Measurements from ENCODE around the gene HIVEP2. TPM values are rescaled to one million over a fixed set of nuclear protein-coding genes. Genes with fewer than 3 reads are reported as not detected.
"Not testable (repeated sequence)": the region's sequence is repeated elsewhere in the genome, so short reads cannot be mapped to it uniquely, and the experiment has no call there.

Gene HIVEP2, protein sequence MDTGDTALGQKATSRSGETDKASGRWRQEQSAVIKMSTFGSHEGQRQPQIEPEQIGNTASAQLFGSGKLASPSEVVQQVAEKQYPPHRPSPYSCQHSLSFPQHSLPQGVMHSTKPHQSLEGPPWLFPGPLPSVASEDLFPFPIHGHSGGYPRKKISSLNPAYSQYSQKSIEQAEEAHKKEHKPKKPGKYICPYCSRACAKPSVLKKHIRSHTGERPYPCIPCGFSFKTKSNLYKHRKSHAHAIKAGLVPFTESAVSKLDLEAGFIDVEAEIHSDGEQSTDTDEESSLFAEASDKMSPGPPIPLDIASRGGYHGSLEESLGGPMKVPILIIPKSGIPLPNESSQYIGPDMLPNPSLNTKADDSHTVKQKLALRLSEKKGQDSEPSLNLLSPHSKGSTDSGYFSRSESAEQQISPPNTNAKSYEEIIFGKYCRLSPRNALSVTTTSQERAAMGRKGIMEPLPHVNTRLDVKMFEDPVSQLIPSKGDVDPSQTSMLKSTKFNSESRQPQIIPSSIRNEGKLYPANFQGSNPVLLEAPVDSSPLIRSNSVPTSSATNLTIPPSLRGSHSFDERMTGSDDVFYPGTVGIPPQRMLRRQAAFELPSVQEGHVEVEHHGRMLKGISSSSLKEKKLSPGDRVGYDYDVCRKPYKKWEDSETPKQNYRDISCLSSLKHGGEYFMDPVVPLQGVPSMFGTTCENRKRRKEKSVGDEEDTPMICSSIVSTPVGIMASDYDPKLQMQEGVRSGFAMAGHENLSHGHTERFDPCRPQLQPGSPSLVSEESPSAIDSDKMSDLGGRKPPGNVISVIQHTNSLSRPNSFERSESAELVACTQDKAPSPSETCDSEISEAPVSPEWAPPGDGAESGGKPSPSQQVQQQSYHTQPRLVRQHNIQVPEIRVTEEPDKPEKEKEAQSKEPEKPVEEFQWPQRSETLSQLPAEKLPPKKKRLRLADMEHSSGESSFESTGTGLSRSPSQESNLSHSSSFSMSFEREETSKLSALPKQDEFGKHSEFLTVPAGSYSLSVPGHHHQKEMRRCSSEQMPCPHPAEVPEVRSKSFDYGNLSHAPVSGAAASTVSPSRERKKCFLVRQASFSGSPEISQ (N-terminal part only)
- total RNA-seq, result 33.9 and 38.4 TPM in 2 replicates

DNA sequence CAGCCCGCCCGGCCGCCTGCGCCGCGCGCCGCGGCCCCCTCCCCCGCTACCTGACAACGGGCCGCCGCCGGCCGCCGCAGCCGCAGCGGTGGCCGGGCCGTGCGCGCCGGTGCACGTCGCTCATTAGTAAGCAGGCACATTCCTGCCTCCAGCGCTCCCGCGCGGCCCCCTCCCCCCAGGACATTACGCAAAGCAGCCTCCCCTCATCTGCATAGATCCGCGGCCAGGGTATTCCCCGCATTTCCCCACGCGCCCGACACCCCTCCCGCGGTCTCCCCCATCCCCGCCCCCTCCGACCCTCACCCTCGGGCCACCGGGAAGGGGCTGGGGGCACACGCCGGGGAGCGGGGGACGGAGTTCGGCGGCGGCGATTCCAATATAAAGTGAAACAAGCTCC, at the start of gene HIVEP2:
TSS of gene HIVEP2 (minus strand) at position 128 of the 397 bp plus-strand sequence. CDS start 170,438 bp downstream, outside the sequence.
- H3K27ac Mint-ChIP-seq, result peak within 1 kb of the TSS; percentile 100
- H3K27me3 Mint-ChIP-seq (ENCODE audit: insufficient read depth), result peaks cover 6% of the 10 kb centered on the region
- peaks cover 54% of the 10 kb centered on the region for H3K4me1 Mint-ChIP-seq (ENCODE audit: low read depth)
- H3K4me3 Mint-ChIP-seq, result peak within 1 kb of the TSS; percentile 96
- peak; percentile 74 for DNase-seq (ENCODE audit: low spot score)
- H3K9me3 Mint-ChIP-seq, result no peaks in the 10 kb centered on the region
- intact Hi-C loops (cut with micrococcal nuclease), result loop anchor here (5.0 to 10.0 kb wide), 6 partner anchors 192 to 1150 kb away; partner anchors contain the start of genes FUCA2 and SF3B5
- H3K36me3 Mint-ChIP-seq (ENCODE audit: low read depth), result peaks cover 4% of the 10 kb centered on the region

DNA sequence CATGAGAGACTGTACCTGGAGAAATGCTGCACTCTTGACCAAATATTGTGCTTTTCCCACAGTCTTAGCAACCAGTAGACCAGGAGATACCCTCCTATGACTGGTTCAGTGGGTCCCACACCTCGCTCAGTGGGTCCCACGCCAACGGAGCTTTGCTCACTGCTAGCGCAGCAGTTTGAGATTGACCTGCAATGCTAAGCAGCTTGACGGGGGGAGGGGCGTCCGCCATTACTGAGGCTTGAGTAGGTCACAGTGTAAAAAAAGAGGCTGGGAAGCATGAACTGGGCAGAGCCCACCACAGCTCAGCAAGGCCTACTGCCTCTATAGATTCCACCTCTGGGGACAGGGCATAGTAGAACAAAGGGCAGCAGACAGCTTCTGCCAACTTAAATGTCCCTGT, 49.0 kb upstream of the HIVEP2 start:
- H3K4me3 Mint-ChIP-seq, result no peak overlapping the region
- peaks cover 9% of the 10 kb centered on the region for H3K27me3 Mint-ChIP-seq (ENCODE audit: insufficient read depth)
- peaks cover 24% of the 10 kb centered on the region for H3K9me3 Mint-ChIP-seq
- no peaks in the 10 kb centered on the region for H3K36me3 Mint-ChIP-seq (ENCODE audit: low read depth)
- DNase-seq (ENCODE audit: low spot score), result no peak
- H3K27ac Mint-ChIP-seq, result no peak overlapping the region
- peaks cover 6% of the 10 kb centered on the region for H3K4me1 Mint-ChIP-seq (ENCODE audit: low read depth)
- intact Hi-C loops (cut with micrococcal nuclease), result no loop called here

DNA sequence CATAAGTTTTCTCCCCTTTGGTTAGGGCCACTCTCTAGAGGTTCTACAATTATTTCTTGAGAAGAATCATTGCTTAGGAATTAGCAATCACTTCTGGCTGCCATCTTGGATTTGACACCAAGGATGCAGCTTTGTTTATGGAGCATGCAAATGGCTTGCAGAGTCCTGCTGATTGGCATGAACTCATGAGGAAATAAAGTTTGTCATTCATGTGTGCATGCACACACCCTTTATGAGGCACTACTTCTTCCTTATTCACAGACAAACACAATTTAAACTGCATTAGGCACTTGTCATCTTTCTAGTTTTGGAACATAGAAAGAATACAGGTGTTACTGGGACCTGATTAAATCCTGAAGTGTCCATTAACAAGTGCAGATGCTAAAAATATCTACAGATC, 42.5 kb upstream of the HIVEP2 start:
- no peak for DNase-seq (ENCODE audit: low spot score)
- H3K4me3 Mint-ChIP-seq, result no peak overlapping the region
- H3K36me3 Mint-ChIP-seq (ENCODE audit: low read depth), result no peaks in the 10 kb centered on the region
- no peak overlapping the region for H3K27ac Mint-ChIP-seq
- peaks cover 16% of the 10 kb centered on the region for H3K9me3 Mint-ChIP-seq
- intact Hi-C loops (cut with micrococcal nuclease), result no loop called here
- H3K27me3 Mint-ChIP-seq (ENCODE audit: insufficient read depth), result no peaks in the 10 kb centered on the region
- no peaks in the 10 kb centered on the region for H3K4me1 Mint-ChIP-seq (ENCODE audit: low read depth)

DNA sequence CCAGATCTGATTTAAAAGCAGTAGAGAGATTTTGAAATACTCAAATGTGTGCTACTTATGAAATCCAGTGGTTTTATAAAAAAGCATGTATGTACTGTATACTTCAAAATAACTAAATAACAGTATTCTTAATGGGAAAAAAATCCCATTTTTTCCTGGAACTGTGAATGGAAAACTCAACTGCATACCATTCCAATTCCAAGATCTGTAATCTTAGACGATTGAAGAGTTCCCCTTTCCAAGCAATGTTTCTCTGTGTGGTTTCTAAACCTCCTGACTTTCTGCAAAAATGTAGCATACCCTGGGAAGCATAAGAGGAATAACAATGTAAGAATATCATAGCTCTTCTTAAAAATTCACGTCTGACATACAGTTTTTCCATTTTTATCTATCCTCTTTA, 40.3 kb upstream of the HIVEP2 start:
- no peaks in the 10 kb centered on the region for H3K4me1 Mint-ChIP-seq (ENCODE audit: low read depth)
- peaks cover 3% of the 10 kb centered on the region for H3K27me3 Mint-ChIP-seq (ENCODE audit: insufficient read depth)
- no peak for DNase-seq (ENCODE audit: low spot score)
- H3K4me3 Mint-ChIP-seq, result no peak overlapping the region
- intact Hi-C loops (cut with micrococcal nuclease), result no loop called here
- H3K9me3 Mint-ChIP-seq, result peaks cover 24% of the 10 kb centered on the region
- no peak overlapping the region for H3K27ac Mint-ChIP-seq
- H3K36me3 Mint-ChIP-seq (ENCODE audit: low read depth), result no peaks in the 10 kb centered on the region

DNA sequence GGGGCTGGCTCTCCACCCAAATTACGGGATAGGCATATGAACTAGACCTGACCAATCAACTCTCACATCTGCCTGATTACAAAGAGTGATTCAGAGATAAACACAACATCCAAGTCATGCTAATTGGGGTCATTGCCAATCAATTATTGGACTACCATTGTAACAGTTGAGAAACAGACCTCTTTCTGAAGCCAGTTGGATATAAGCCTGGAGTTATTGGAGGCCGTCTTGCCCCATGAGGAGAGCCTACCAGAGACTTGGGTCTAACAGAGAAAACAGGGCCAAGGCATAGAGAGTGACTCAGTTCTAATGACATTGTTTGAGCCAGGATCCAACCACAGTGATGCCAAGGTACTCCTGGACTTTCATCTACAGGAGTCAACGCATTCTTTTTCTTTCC, 39.4 kb upstream of the HIVEP2 start:
- H3K27me3 Mint-ChIP-seq (ENCODE audit: insufficient read depth), result peaks cover 3% of the 10 kb centered on the region
- H3K4me3 Mint-ChIP-seq, result no peak overlapping the region
- no peaks in the 10 kb centered on the region for H3K4me1 Mint-ChIP-seq (ENCODE audit: low read depth)
- H3K36me3 Mint-ChIP-seq (ENCODE audit: low read depth), result no peaks in the 10 kb centered on the region
- DNase-seq (ENCODE audit: low spot score), result no peak
- H3K9me3 Mint-ChIP-seq, result peaks cover 25% of the 10 kb centered on the region
- H3K27ac Mint-ChIP-seq, result no peak overlapping the region
- intact Hi-C loops (cut with micrococcal nuclease), result no loop called here

DNA sequence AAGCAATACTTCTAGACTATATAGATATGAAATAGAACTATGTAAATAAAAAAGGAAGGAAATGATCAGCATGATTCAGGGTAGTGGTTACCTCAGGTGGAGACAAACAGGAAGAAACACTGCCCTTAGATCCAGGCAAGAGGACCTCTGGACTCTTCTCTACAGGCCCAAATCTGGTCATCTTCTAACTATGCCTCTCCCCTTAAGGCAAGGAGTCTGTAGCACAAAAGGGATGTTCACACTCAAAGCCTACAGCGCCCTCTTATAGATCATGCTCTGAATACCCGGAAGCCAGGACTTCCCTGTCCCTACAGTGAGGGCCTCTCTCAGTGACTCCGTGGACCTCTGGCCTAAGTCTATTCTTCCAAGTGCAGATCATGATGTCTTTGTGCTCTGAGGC, 30.4 kb upstream of the HIVEP2 start:
- Mint-ChIP-seq H3K27me3 (ENCODE audit: insufficient read depth) (peaks cover 4% of the 10 kb centered on the region), H3K4me1 (ENCODE audit: low read depth) (no peaks in the 10 kb centered on the region), H3K36me3 (ENCODE audit: low read depth) (no peaks in the 10 kb centered on the region), H3K27ac (no peak overlapping the region), H3K4me3 (no peak overlapping the region), H3K9me3 (peaks cover 22% of the 10 kb centered on the region)
- intact Hi-C loops (cut with micrococcal nuclease), result no loop called here
- no peak for DNase-seq (ENCODE audit: low spot score)

DNA sequence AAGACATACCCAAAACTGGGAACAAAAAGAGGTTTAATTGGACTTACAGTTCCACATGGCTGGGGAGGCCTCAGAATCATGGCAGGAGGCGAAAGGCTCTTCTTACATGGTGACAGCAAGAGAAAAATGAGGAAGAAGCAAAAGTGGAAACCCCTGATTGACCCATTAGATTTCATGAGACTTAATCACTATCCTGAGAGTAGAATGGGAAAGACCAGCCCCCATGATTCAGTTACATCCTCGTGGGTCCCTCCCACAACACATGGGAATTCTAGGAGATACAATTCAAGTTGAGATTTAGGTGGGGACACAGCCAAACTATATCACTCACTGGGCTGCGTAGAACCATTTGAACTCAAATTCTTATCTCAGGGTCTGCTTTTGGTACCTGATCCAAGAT, 26.0 kb upstream of the HIVEP2 start:
- H3K4me3 Mint-ChIP-seq; H3K4me1 Mint-ChIP-seq (ENCODE audit: low read depth); DNase-seq (ENCODE audit: low spot score); H3K36me3 Mint-ChIP-seq (ENCODE audit: low read depth); H3K27ac Mint-ChIP-seq; H3K27me3 Mint-ChIP-seq (ENCODE audit: insufficient read depth); intact Hi-C loops (cut with micrococcal nuclease): not testable (repeated sequence)
- H3K9me3 Mint-ChIP-seq, result peaks cover 11% of the 10 kb centered on the region

DNA sequence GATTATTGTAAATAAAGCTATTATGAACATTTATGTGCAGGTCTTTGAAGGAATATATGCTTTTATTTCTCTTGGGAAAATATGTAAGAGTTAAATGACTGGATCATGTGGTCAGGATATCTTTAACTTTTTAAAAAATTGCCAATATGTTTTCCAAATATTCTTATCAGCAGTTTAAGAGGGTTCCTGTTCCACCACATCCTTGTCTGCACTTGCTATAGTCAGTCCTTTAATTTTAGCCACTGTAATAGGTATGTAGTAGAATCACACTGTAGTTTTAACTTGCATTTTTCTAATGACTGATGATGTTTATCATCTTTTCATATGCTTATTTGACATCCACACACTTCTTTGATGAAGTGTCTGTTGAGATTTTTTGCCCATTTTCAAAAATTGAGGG, 23.6 kb upstream of the HIVEP2 start:
- Mint-ChIP-seq H3K27ac (no peak overlapping the region), H3K4me3 (no peak overlapping the region), H3K27me3 (ENCODE audit: insufficient read depth) (no peaks in the 10 kb centered on the region), H3K9me3 (peaks cover 11% of the 10 kb centered on the region), H3K36me3 (ENCODE audit: low read depth) (peaks cover 5% of the 10 kb centered on the region), H3K4me1 (ENCODE audit: low read depth) (peaks cover 6% of the 10 kb centered on the region)
- DNase-seq (ENCODE audit: low spot score), result no peak
- intact Hi-C loops (cut with micrococcal nuclease), result loop anchor here (5.0 kb wide), 1 partner anchor 59 kb away; no protein-coding TSS in a partner anchor

DNA sequence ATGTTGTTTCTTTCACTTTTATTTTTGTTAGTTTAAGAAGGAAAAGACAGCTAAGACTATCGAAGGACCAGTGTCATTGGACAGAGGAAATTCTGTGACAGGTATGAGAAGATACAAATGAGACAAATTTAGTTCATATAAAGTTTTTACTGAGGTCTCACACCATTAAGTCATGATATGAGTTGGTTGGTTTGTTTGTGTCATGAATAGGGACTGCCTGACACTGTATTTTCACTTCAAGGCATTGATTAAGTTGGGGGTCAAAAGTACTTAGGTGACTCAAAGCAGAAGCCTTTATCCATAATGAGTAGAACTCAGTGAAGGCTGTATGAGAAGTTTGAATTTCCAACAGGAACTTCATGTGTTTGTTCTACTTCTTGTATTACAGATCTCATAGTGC, 21.3 kb upstream of the HIVEP2 start:
- Mint-ChIP-seq H3K27ac (no peak overlapping the region), H3K9me3 (peaks cover 9% of the 10 kb centered on the region), H3K27me3 (ENCODE audit: insufficient read depth) (no peaks in the 10 kb centered on the region), H3K36me3 (ENCODE audit: low read depth) (peaks cover 5% of the 10 kb centered on the region), H3K4me3 (no peak overlapping the region), H3K4me1 (ENCODE audit: low read depth) (peaks cover 6% of the 10 kb centered on the region)
- DNase-seq (ENCODE audit: low spot score), result no peak
- intact Hi-C loops (cut with micrococcal nuclease), result loop anchor here (5.0 kb wide), 1 partner anchor 61 kb away; no protein-coding TSS in a partner anchor

DNA sequence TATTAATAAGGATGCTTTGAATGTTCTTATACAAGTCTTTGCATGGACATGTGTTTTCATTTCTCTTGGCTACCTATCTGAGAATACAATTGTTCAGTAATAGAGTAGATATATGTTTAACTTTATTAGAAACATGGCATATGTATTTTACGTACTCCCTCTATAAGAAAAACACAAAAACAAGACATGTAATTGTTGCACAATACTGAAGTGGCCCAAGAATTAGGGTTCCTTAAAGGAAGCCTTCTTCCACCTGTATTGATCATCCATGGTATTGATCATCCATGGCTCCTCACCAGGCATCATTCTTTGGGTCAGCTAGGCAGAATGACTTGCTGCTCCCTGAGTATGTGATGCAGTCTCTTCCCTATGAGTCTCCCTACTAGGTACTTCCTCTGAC, 20.2 kb upstream of the HIVEP2 start:
- peaks cover 12% of the 10 kb centered on the region for H3K36me3 Mint-ChIP-seq (ENCODE audit: low read depth)

DNA sequence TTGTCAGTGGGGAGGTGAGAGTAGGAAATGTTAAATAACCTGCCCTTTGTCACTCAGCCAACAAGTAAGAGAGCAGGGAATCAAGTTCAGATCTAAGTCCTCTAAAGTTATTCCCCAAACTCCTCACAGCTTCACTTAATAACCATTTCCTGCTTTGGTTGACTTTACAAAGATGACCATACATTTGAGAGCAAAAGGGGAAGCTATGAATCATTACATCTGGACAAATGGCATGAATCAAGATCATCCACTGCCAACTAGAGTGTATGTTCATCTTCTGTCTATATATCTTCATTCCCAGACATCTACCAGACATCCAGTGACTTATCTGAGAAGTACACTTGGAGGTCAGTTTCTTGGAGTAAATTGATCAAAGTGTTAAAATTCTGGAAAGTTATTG, 15.1 kb upstream of the HIVEP2 start:
- H3K36me3 Mint-ChIP-seq (ENCODE audit: low read depth), result peaks cover 10% of the 10 kb centered on the region
- no peak for DNase-seq (ENCODE audit: low spot score)
- H3K27me3 Mint-ChIP-seq (ENCODE audit: insufficient read depth), result no peaks in the 10 kb centered on the region
- H3K9me3 Mint-ChIP-seq, result peaks cover 5% of the 10 kb centered on the region
- no peak overlapping the region for H3K27ac Mint-ChIP-seq
- no peak overlapping the region for H3K4me3 Mint-ChIP-seq
- no peaks in the 10 kb centered on the region for H3K4me1 Mint-ChIP-seq (ENCODE audit: low read depth)
- intact Hi-C loops (cut with micrococcal nuclease), result no loop called here

More for the DNA sequence above, 20.2 kb upstream of the HIVEP2 start:
- no peaks in the 10 kb centered on the region for H3K27me3 Mint-ChIP-seq (ENCODE audit: insufficient read depth)
- intact Hi-C loops (cut with micrococcal nuclease), result loop anchor here (5.0 kb wide), 1 partner anchor 62 kb away; no protein-coding TSS in a partner anchor
- peaks cover 9% of the 10 kb centered on the region for H3K9me3 Mint-ChIP-seq
- peaks cover 6% of the 10 kb centered on the region for H3K4me1 Mint-ChIP-seq (ENCODE audit: low read depth)
- H3K4me3 Mint-ChIP-seq, result no peak overlapping the region
- DNase-seq (ENCODE audit: low spot score), result no peak
- no peak overlapping the region for H3K27ac Mint-ChIP-seq

DNA sequence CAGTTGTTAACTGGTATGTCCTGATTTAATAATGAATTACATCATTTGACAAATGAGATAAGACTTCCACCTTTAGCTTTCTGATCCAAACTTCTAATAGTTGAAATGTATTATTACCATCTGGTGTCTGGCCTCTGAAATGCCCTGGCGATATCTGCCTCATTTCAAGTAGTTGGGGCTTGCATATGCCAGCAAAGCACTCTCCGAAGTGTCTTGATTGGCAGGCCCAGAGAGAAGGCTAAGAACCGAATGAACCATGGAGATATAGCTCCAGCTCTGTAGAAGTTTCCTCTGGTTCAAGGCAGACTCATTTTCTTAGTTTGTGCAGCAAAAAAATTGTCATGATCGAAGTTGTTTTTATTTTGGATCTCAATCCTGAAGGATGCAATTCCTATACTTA, 13.4 kb upstream of the HIVEP2 start:
- peaks cover 5% of the 10 kb centered on the region for H3K9me3 Mint-ChIP-seq
- no peaks in the 10 kb centered on the region for H3K27me3 Mint-ChIP-seq (ENCODE audit: insufficient read depth)
- intact Hi-C loops (cut with micrococcal nuclease), result loop anchor here (10.0 kb wide), 1 partner anchor 814 kb away; the partner anchor contains the start of genes NMBR and VTA1
- peaks cover 2% of the 10 kb centered on the region for H3K4me1 Mint-ChIP-seq (ENCODE audit: low read depth)
- H3K27ac Mint-ChIP-seq, result no peak overlapping the region
- DNase-seq (ENCODE audit: low spot score), result no peak
- H3K36me3 Mint-ChIP-seq (ENCODE audit: low read depth), result peaks cover 11% of the 10 kb centered on the region
- no peak overlapping the region for H3K4me3 Mint-ChIP-seq
